HPDE6-E6E7 (cell line): ENCODE measurements around the gene PRMT1.

Source experiments
- DNase-seq: peaks from one replicate; pipeline ENCODE4 v3.0.0; 2011; ENCODE audit warnings: missing footprints; ENCODE audit errors: extremely low spot score

The PRMT1 gene

DNA sequence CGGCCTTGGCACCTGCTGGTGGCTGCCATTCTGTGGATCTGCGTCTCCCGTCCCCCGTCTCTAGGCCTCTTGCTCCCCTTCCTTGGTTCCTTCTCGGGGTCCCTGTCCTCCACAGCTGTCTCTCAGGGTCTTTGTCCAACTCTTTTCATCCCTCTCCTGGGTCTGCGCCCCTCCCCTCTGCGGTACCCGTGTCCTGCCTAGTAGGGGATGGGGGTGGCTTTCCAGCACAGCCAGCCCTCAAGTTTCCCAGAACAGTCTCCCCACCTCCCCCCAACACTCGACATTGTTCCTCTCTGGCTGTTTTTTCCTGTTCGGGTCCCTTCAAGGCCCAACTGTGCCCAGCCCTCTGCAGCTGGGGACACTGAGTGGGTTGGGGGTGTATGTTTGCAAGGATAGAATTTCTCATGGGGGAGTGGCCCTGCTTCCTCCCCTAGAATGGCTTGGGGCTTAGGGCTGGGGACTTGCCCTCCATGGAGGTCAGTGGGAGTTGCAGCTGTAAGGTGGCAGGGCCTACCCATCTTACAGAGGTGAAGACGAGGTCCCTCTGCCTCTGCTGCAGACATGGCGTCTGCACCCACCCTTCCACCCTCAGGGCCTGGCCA lies 11.6 kb downstream of the PRMT1 start:
- no peak for DNase-seq

GRCh38 chr19:49689133-49690078 lies 12.3 kb downstream of the PRMT1 start, which contains the start of gene ADM5:
TSS of gene ADM5 (plus strand) at chr19:49689594. CDS start at chr19:49689838, 244 bp downstream.
- DNase-seq, result no peak

GRCh38 chr19:49690079-49690655 lies 13.1 kb downstream of the PRMT1 start:
- no peak for DNase-seq

- DNase-seq, result peak; percentile 91
Observed at GRCh38 chr19:49690656-49691242, 13.7 kb downstream of the PRMT1 start, which contains the start of gene CPT1C. TSS of gene CPT1C (plus strand) at chr19:49691116. CDS start at chr19:49692253, 1,137 bp downstream.

DNA sequence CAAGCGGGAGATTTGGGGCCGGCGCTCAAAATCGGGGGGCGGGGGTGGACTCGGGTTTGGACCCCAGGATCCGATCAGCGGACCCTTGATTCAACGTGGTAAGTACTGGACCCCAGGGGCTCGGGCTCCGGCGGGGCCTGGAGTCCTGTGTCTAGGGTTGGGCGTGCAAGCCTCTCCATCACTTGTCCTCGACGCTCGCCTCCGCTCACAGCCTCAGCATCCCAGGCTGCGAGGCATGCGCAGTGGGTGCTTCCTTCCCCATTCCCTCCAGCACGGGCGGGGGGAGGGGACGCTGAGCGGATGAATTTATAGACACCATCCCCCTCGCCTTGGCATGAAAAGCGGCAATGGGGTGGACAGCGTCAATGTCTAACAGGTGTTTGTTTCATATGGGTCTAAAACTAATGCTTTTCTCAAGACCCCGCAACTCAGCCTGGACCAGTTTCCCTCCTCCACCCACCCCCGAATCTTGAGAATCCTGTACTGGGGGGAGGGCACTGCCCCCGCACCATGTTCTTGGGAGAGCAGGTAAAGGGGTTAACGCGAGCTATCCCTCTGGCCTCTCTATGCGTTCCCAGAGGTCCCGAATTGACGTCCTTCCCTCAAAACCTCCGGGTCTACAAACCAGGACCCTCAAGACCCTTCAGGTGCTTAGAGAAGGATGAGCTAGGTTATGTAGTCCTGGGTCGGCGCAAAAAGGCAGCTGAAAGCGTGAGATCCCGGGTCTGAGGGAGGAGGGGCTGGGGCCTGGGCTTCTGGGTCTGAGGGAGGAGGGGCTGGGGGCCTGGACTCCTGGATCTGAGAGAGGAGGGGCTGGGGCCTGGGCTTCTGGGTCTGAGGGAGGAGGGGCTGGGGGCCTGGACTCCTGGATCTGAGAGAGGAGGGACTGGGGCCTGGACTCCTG lies 14.4 kb downstream of the PRMT1 start:
- DNase-seq, result no peak

DNA sequence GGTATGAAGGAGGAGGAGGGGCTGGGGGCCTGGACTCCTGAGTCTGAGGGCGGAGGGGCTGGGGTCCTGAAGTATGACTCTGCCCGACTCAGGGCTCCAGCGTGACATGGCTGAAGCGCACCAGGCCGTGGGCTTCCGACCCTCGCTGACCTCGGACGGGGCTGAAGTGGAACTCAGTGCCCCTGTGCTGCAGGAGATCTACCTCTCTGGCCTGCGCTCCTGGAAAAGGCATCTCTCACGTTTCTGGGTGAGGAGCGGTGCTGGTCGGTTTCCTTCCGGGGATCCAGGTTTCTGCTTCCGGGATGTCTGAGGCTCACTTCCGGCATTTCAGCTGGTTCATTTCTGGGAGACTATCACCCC lies 15.1 kb downstream of the PRMT1 start:
- no peak for DNase-seq

DNA sequence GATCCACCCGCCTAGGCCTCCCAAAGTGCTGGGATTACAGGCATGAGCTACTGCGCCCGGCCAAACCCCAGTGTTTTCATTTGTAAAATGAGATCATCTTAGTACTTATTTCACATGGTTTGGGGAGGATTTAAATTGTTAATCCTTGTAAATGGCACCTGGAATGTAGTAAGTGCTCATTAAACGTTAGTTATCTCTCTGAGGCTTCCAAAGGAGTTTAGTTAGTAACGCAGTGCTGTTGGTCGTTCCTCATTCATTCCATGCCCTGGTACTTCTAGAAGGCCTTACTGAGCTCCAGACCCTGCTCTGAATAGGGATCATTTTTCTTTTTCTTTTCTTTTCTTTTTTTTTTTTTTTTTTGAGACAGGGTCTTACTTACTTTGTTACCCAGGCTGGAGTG lies 19.0 kb downstream of the PRMT1 start:
- DNase-seq, result no peak

GRCh38 chr19:49696865-49697264 lies 19.8 kb downstream of the PRMT1 start:
- DNase-seq, result no peak

- DNase-seq, result no peak
Observed at GRCh38 chr19:49699364-49699763, 22.3 kb downstream of the PRMT1 start.

GRCh38 chr19:49700563-49700962 lies 23.5 kb downstream of the PRMT1 start:
- no peak for DNase-seq

DNA sequence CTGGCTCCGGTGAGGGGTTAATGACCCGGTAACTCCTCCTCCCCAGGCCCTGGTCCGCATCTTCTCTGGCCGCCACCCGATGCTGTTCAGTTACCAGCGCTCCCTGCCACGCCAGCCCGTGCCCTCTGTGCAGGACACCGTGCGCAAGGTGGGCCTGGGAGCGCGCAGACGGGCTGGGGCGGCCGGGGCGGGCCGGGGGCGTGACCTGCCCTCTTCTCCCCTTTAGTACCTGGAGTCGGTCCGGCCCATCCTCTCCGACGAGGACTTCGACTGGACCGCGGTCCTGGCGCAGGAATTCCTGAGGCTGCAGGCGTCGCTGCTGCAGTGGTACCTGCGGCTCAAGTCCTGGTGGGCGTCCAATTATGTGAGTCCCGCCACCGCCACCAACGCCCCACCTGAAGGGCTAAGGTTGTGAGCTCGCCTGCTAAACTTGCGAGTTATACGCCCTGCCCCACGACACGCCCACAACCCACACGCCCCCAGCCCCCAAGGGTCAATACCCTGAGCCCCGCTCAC lies 24.3 kb downstream of the PRMT1 start:
- DNase-seq, result no peak

DNA sequence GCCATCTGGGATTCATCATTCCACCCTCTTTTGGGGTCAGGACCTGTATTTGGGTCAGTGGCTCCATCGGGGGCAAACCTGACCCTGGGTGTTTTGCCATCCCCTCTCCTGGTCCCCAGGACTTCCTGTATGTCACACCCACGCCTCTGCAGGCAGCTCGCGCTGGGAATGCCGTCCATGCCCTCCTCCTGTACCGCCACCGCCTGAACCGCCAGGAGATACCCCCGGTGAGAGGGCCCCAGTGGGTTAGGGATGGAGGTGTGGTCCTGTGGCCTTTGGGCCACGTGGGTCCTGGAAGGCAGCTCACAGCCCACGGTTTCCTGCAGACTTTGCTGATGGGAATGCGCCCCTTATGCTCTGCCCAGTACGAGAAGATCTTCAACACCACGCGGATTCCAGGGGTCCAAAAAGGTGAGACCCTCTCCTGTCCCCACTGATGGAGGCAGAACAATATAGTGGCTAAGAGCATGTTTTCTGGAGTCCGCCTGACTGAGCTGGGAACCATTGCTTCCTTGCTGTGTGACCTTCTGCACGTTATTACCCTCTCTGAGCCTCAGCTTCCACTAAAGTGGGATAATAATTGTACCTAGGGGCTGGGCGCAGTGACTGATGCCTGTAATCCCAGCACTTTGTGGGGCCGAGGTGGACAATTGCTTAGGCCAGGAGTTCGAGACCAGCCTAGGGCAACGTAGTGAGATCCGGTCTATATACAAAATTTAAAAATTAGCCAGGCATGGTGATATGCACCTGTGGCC lies 28.0 kb downstream of the PRMT1 start:
- DNase-seq, result no peak

DNA sequence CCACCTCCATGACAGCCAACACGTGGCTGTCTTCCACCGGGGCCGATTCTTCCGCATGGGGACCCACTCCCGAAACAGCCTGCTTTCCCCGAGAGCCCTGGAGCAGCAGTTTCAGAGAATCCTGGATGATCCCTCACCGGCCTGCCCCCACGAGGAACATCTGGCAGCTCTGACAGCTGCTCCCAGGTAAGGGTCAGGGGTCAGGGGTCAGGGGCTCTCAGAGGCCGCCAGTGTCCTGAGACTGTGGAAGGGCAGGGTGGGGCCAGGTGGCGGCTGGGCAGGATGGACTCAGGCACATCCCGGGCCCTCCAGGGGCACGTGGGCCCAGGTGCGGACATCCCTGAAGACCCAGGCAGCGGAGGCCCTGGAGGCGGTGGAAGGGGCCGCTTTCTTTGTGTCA lies 28.8 kb downstream of the PRMT1 start:
- no peak for DNase-seq

DNA sequence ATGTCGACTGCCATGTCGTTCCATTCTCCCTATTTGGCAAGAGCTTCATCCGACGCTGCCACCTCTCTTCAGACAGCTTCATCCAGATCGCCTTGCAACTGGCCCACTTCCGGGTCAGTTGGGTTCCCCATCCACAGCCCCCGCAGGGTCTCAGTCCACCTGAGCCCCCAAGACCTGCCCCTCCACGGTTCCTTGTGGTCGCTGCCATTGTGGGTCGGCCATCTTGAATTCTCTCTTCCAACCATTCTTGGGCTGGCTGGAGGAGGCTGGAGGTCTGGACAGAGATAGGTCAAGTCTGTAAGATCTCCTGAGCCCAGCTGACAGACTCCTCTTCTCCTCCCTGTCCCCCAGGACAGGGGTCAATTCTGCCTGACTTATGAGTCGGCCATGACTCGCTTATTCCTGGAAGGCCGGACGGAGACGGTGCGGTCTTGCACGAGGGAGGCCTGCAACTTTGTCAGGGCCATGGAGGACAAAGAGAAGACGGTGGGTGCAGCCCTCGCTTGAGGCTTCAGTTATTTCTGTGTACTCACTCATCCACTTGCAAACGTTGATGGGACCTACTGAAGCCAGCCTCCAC lies 33.4 kb downstream of the PRMT1 start:
- DNase-seq, result no peak

GRCh38 chr19:49712397-49712859 lies 35.4 kb downstream of the PRMT1 start:
- no peak for DNase-seq

DNA sequence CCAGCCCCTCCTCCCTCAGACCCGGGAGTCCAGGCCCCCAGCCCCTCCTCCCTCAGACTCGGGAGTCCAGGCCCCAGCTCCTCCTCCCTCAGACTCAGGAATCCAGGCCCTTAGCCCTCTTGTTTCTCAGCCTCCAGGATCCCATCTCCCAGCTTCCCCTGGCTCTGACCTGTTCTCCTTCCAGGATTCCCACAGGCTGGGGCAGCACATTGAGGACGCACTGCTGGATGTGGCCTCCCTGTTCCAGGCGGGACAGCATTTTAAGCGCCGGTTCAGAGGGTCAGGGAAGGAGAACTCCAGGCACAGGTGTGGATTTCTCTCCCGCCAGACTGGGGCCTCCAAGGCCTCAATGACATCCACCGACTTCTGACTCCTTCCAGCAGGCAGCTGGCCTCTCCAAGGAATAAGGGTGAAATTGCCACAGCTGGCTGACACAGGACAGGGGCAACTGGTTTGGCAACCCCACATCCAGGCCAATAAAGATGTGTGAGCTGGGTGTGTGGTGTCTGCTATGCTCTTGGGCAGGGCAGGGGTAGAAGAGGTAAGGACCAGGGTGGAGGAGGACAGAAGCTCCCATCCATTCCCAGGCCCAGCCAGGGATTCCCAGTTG lies 36.3 kb downstream of the PRMT1 start:
- no peak for DNase-seq

DNA sequence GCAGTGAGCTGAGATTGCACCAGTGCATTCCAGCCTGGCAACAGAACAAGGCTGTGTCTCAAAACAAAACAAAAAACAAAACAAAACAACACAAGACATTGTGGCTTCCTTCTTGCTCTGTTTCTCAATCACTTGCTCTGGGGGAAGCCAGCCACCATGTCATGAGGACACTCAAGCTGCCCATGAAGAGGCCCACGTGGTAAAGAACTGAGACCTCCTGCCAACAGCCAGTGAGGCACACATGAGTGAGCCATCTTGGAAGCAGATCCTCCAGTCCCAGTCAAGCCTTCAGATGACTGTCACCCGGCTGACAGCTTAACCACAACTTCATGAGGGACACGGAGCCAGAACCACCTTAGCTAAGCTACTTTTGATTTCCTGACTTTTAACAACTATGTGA lies 39.1 kb downstream of the PRMT1 start:
- no peak for DNase-seq

- DNase-seq, result no peak
Observed at GRCh38 chr19:49718511-49718910, 41.4 kb downstream of the PRMT1 start.

- DNase-seq, result no peak
Observed at GRCh38 chr19:49718991-49719390, 41.9 kb downstream of the PRMT1 start.
